ENCODE data around the gene IGF1. TPM values are rescaled to one million over a fixed set of nuclear protein-coding genes. Genes with fewer than 3 reads are reported as not detected.

The IGF1 gene
- total and polyA plus RNA-seq, 2 experiments from 2014 or later, result not detected

DNA sequence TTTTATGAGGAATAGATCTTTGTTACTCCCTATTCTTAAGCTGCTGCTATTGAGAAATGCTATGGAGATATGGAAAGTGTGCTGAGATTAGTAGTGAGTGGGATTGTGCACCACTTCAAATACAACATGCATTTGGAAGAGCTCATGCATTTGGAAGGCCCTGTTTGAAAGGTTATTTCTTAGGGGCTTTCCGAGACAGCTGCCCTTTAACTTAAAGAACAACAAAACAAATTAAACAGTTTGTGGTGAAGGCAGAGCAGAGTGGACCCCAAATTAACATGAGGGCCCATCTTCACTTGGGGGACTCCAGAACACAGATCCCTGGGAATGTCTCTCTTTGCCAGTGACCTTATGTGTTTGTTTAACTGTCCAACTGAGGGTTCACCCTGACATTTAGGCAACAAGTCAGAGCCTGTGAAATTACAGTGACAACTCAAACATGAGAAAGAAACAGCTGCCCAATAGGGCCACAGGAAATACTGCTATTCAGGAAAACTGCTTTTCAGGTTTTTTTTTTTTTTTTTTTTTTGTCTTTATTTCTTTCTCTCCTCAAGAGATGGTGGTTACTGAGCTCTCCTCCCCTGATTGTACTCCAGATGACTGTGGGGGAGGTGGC is 41.4 kb upstream of the IGF1 start:
- H3K9me3 ChIP-seq (ENCODE audit: low read depth), result no peaks in the 10 kb centered on the region
- DNase-seq (ENCODE audit: low read depth in 1 of 2, low spot score in 1 of 2), result no peak
- no peaks in the 10 kb centered on the region for H3K4me1 ChIP-seq (ENCODE audit: low read depth)
- no peak overlapping the region for H3K27ac ChIP-seq
- no peaks in the 10 kb centered on the region for H3K36me3 ChIP-seq
- no peaks in the 10 kb centered on the region for H3K27me3 ChIP-seq
- TF ChIP-seq, protein P1, sequence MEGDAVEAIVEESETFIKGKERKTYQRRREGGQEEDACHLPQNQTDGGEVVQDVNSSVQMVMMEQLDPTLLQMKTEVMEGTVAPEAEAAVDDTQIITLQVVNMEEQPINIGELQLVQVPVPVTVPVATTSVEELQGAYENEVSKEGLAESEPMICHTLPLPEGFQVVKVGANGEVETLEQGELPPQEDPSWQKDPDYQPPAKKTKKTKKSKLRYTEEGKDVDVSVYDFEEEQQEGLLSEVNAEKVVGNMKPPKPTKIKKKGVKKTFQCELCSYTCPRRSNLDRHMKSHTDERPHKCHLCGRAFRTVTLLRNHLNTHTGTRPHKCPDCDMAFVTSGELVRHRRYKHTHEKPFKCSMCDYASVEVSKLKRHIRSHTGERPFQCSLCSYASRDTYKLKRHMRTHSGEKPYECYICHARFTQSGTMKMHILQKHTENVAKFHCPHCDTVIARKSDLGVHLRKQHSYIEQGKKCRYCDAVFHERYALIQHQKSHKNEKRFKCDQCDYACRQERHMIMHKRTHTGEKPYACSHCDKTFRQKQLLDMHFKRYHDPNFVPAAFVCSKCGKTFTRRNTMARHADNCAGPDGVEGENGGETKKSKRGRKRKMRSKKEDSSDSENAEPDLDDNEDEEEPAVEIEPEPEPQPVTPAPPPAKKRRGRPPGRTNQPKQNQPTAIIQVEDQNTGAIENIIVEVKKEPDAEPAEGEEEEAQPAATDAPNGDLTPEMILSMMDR (IDR thresholded peaks at IDR 0.05; ENCODE audit: low read depth, low read length), result no peak
- no peak overlapping the region for H3K4me3 ChIP-seq

DNA sequence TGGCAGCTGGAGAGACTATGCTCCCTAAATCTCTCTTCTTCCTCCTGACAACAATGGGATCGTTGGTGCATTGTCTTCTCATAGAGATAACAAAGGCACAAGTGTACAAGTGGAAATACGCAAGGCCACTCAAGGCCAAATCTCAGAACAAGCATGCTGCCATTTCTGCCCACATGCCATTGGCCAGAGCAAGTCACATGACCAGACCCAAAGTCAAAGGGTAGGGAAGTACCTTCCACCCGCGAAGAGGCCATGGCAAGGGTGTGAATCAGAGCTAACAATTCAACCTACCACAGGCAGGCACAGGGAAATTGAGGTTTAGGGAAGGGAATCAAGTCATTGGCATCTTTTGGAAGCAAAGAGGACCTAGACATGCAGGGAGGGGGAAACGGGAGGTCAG is 38.5 kb upstream of the IGF1 start:
- H3K27ac ChIP-seq, result no peak overlapping the region
- no peak overlapping the region for H3K4me3 ChIP-seq
- DNase-seq (ENCODE audit: low read depth in 1 of 2, low spot score in 1 of 2), result no peak
- no peaks in the 10 kb centered on the region for H3K4me1 ChIP-seq (ENCODE audit: low read depth)
- no peaks in the 10 kb centered on the region for H3K9me3 ChIP-seq (ENCODE audit: low read depth)
- TF ChIP-seq, protein P1 (IDR thresholded peaks at IDR 0.05; ENCODE audit: low read depth, low read length), result no peak
- H3K36me3 ChIP-seq, result no peaks in the 10 kb centered on the region
- no peaks in the 10 kb centered on the region for H3K27me3 ChIP-seq

DNA sequence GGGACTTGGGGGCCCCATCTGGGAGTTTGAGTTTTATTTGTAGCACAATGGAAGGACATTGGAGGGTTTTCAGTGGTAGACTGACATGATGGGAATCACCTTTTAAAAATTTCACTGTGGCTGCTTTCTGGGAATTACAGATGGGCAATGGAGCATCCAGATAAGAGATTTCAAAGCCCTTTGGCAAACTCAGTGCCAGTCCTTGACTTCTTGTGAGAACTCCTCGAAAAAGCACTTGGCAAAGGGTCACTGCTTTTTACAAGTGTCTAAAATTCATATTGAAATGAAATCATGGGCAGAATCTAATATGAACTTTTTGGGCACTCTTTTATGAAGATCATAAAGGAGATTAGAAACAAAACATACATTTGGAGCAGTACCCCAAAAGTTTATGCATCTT is 34.3 kb upstream of the IGF1 start:
- Histone ChIP-seq H3K27me3 (no peaks in the 10 kb centered on the region), H3K27ac (no peak overlapping the region), H3K36me3 (no peaks in the 10 kb centered on the region), H3K9me3 (ENCODE audit: low read depth) (no peaks in the 10 kb centered on the region), H3K4me1 (ENCODE audit: low read depth) (no peaks in the 10 kb centered on the region), H3K4me3 (no peak overlapping the region)
- no peak for DNase-seq (ENCODE audit: low read depth in 1 of 2, low spot score in 1 of 2)
- TF ChIP-seq, protein P1 (IDR thresholded peaks at IDR 0.05; ENCODE audit: low read depth, low read length), result no peak

DNA sequence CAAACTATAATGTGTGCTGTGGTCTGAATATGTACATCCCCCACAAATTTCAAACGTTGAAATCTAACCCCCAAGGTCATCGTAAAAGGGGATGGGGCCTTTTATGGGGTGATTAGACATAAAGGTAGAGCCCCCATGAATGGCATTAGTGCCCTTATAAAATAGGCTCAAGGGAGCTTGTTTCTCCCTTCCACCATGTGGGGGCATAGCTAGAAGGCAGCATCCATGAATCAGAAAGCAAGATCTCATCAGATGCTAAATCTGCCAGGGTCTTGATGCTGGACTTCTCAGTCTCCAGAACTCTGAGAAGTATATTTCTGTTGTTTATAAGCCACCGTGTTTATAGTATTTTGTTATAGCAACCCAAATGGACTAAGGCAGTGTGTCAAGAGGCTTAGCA is 33.4 kb upstream of the IGF1 start:
- no peak overlapping the region for H3K27ac ChIP-seq
- no peaks in the 10 kb centered on the region for H3K27me3 ChIP-seq

DNA sequence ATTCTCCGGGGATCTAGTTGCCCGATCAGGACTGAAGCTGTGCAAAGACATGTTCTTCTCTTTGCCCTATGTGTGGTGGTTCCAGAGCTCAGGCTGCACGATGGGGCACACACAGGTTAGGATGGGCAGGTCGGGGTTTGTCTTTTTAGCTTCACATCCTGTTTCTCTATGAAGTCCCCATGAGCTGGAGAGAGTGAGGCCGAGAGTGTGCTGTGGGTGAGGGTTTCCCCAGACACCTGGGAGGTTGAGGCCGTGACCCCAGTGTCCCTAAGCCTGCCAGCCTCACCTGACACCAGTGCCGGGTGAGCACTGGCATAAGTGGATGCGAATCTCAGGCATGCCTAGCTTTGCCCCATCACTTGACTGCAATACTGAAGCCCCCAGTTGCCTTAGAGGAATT is 32.9 kb upstream of the IGF1 start:
- no peak for DNase-seq (ENCODE audit: low read depth in 1 of 2, low spot score in 1 of 2)
- Histone ChIP-seq H3K27me3 (no peaks in the 10 kb centered on the region), H3K27ac (no peak overlapping the region), H3K36me3 (no peaks in the 10 kb centered on the region), H3K9me3 (ENCODE audit: low read depth) (no peaks in the 10 kb centered on the region), H3K4me3 (no peak overlapping the region), H3K4me1 (ENCODE audit: low read depth) (no peaks in the 10 kb centered on the region)
- TF ChIP-seq, protein P1 (IDR thresholded peaks at IDR 0.05; ENCODE audit: low read depth, low read length), result no peak

More for the DNA sequence above, 33.4 kb upstream of the IGF1 start:
- no peaks in the 10 kb centered on the region for H3K4me1 ChIP-seq (ENCODE audit: low read depth)
- no peak for DNase-seq (ENCODE audit: low read depth in 1 of 2, low spot score in 1 of 2)
- no peaks in the 10 kb centered on the region for H3K36me3 ChIP-seq
- no peaks in the 10 kb centered on the region for H3K9me3 ChIP-seq (ENCODE audit: low read depth)
- TF ChIP-seq, protein P1 (IDR thresholded peaks at IDR 0.05; ENCODE audit: low read depth, low read length), result no peak
- H3K4me3 ChIP-seq, result no peak overlapping the region

Data from cardiac muscle cell (in vitro differentiated cells and primary cell).